HG02623 (cell line): Measurements from ENCODE around the gene ARHGAP10.
A peak's percentile ranks its signal among the peaks of the same experiment; 100 is the strongest.

ENCODE experiments used
- ATAC-seq: cut with Tn5 transposase; IDR thresholded peaks from one replicate; pipeline ENCODE4 v1.9.1; 2021; ENCODE audit warnings: moderate library complexity; ENCODE audit not compliant: unreplicated experiment

The ARHGAP10 gene

GRCh38 chr4:147844781-147845180, 112.9 kb downstream of the ARHGAP10 start:
- no peak for ATAC-seq

GRCh38 chr4:147846318-147847155, 114.6 kb downstream of the ARHGAP10 start:
- peak; percentile 66 for ATAC-seq

- no peak for ATAC-seq
These were observed 116.1 kb downstream of the ARHGAP10 start for GRCh38 chr4:147847751-147848590.

GRCh38 chr4:147848634-147849033, 116.7 kb downstream of the ARHGAP10 start:
- ATAC-seq: no peak

GRCh38 chr4:147851135-147851534, 119.2 kb downstream of the ARHGAP10 start:
- ATAC-seq: no peak

DNA sequence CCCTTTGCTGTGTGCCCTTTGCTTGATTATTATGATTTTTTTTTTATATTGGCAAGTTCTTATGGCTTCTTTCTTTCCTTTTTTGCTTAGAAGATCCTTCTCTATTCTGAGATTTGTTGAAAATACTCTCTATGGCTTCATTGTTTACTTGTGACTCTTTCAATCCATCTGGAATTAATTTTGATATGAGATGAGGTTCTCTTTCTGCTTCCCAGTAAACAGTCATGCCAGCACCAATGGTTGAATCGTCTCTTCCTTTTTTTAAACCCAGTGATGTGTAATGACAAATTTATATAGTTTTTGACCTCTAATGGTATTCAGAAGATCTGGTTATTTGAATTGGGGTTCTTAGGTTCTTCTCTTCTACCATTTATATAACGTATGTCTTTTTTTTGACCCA, 121.8 kb downstream of the ARHGAP10 start:
- ATAC-seq: no peak

DNA sequence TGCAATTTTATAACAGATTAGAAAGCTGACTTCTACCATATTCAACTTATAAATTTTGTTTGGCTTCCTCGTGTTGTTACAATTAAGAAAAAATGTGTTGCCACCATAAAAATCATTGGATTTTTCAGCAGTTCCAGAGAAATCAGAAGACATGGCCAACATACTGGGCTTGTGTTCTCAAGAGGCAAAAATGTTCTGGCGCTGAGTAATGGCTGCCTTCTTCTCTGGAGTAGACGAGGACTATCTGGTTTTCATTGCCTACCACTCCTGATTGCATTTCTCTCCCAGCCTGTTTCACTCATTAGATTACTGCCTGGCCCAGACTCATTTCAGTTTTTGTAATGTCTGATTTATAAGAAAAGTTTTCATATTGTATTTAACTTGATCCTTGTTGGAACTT, 122.3 kb downstream of the ARHGAP10 start:
- no peak for ATAC-seq

- ATAC-seq: no peak
These were observed 123.7 kb downstream of the ARHGAP10 start for GRCh38 chr4:147855571-147856009.

DNA sequence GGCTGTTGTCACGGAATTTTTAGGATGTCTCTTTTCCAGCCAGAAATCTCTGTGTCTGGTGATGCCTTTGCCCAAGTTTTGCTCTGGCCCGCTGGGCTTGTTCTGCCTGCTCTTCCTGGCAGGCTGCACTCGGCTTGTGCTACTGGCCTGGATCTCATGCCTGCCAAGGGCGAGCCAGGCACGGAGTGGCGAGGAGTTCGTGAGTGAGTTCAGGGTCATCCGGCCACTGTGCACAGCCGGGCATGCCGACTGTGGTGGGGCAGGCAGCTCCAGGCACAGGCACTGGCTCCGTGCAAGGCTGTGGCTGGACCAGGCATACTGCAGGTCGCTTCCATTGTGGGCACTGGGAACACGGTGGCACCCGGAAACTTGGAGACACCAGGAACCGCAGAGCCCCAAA, 129.1 kb downstream of the ARHGAP10 start:
- no peak for ATAC-seq

- ATAC-seq: no peak
These were observed 130.3 kb downstream of the ARHGAP10 start for GRCh38 chr4:147862043-147862692.

- peak; percentile 44 for ATAC-seq
These were observed 131.3 kb downstream of the ARHGAP10 start for GRCh38 chr4:147863111-147863747.

GRCh38 chr4:147863808-147864472, 132.1 kb downstream of the ARHGAP10 start:
- ATAC-seq: no peak

GRCh38 chr4:147864607-147865006, 132.7 kb downstream of the ARHGAP10 start:
- ATAC-seq: no peak

GRCh38 chr4:147865926-147866325, 134.0 kb downstream of the ARHGAP10 start:
- ATAC-seq: no peak

GRCh38 chr4:147866532-147867271, 134.8 kb downstream of the ARHGAP10 start:
- ATAC-seq: peak; percentile 87

DNA sequence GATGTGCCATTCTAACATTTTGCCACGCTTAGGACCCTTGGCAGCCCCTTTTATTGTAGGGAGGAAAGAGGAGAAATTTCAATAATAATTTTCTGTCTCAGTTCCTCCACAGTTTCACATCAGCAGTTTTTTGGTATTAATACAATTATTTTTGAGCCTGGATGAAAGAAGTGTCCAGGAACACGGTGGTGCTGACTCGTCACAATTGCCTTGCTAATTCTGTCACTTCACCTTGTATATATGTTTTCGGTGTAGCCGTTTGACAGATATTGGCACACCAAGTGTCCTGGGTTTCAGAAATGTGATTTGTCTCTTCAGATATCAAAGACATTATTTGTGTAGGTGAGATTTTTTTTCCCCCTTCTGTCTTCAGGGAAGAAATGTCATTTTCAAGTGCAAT, 142.2 kb downstream of the ARHGAP10 start:
- ATAC-seq: no peak

GRCh38 chr4:147877308-147877771, 145.5 kb downstream of the ARHGAP10 start:
- no peak for ATAC-seq

GRCh38 chr4:147879676-147880075, 147.8 kb downstream of the ARHGAP10 start:
- no peak for ATAC-seq

DNA sequence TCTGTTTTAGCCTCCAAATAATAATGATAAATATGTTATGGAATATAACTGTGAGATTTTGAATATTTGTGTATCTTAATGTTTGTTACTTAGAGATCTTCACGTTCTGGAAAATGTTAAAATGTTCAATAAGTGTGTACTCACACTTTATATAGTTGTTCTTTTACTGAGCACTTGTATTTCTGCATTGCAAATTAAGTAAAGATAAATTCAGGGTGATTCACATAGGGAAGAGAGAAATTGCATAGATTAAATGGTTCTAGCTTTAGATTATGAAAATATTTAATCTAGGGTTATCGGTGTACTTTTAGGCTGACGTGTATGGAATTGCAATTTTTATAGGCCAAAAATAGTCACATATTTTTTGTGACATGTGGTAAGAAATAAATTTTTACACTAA, 148.6 kb downstream of the ARHGAP10 start:
- ATAC-seq: no peak

- no peak for ATAC-seq
These were observed 152.6 kb downstream of the ARHGAP10 start for GRCh38 chr4:147884536-147884935.
